Fibroblast of the aortic adventitia (primary cell): Measurements from ENCODE around the gene OR1N1. TPM values are rescaled to one million over a fixed set of nuclear protein-coding genes. Genes with fewer than 3 reads are reported as not detected.

Experiments
- DNase-seq: peaks from one replicate; pipeline ENCODE4 v3.0.0-alpha.2; 2010; ENCODE audit warnings: low read depth
- H3K4me3 ChIP-seq: 2 replicates; pipeline ENCODE4 v1.5.1; 2011; ENCODE audit warnings: low read depth, mild to moderate bottlenecking, control low read depth, low read length, moderate library complexity
- CTCF ChIP-seq: IDR thresholded peaks from 2 replicates; pipeline ENCODE4 v1.5.1; 2011; ENCODE audit warnings: mild to moderate bottlenecking, low read length, control low read depth, inconsistent platforms; ENCODE audit not compliant: insufficient read depth
- total RNA-seq: library from RNA; depleted of rRNA; stranded (reverse); fragments of >200 nt; gene quantifications from 2 replicates; pipeline ENCODE4 v1.2.3, GENCODE V29; 2012; ENCODE audit warnings: low replicate concordance

OR1N1 gene
- total RNA-seq, result not detected in 2 replicates

- no peak for TF ChIP-seq CTCF
- DNase-seq, result no peak
- no peak within 1 kb of the TSS for H3K4me3 ChIP-seq
Measured at GRCh38 chr9:122527193-122527592, at the start of gene OR1N1. Gene OR1N1 (minus strand): TSS chr9:122527293. CDS start chr9:122527293, 0 bp downstream.

GRCh38 chr9:122572456-122572855, 45.4 kb upstream of the OR1N1 start:
- DNase-seq, result no peak
- no peak overlapping the region for H3K4me3 ChIP-seq
- no peak for TF ChIP-seq CTCF

- no peak for DNase-seq
- no peak overlapping the region for H3K4me3 ChIP-seq
- no peak for TF ChIP-seq CTCF
Measured at GRCh38 chr9:122567901-122568300, 40.8 kb upstream of the OR1N1 start.

GRCh38 chr9:122562134-122562760, 35.2 kb upstream of the OR1N1 start:
- no peak for TF ChIP-seq CTCF
- H3K4me3 ChIP-seq, result no peak overlapping the region
- no peak for DNase-seq

GRCh38 chr9:122561446-122561845, 34.4 kb upstream of the OR1N1 start:
- H3K4me3 ChIP-seq, result no peak overlapping the region
- DNase-seq, result no peak
- TF ChIP-seq CTCF, result no peak

GRCh38 chr9:122552812-122553211, 25.7 kb upstream of the OR1N1 start, which contains the start of gene OR1N2:
Gene OR1N2 (plus strand): TSS chr9:122553112. CDS start chr9:122553212, 100 bp downstream.
- TF ChIP-seq CTCF, result no peak
- H3K4me3 ChIP-seq, result no peak within 1 kb of the TSS
- no peak for DNase-seq

- TF ChIP-seq CTCF, result no peak
- no peak for DNase-seq
- H3K4me3 ChIP-seq, result no peak overlapping the region
Measured at GRCh38 chr9:122551371-122551770, 24.3 kb upstream of the OR1N1 start.
